Pancreas (tissue), 10 donors: ENCODE data around the gene CELA2B. TPM values are rescaled to one million over a fixed set of nuclear protein-coding genes. Genes with fewer than 3 reads are reported as not detected.

Experiments used
- ATAC-seq, 4 donors: fragments of 200-7000 bp; cut with Tn5 transposase; one replicate each; pipeline versions ENCODE4 v1.8.0 to v1.9.1; 2020; ENCODE audit warnings: mild to moderate bottlenecking in 4 of 4, moderate library complexity in 4 of 4
- DNase-seq, 6 donors: peaks; one replicate each; pipeline ENCODE4 v3.0.0-alpha.2; 2020
- FAIRE-seq: peaks from 2 replicates; lab custom pipeline; 2012; peaks lifted over from hg19 to GRCh38; lab: Jason Lieb, UNC
- H3K27ac ChIP-seq, 4 donors: fragments of 200-600 bp; sonication (generic); 1 replicate in 3 of 4; 2 replicates in 1 of 4; pipeline versions ENCODE4 v1.5.0 to v1.8.0; 2020
- H3K27me3 ChIP-seq, 4 donors: fragments of 200-600 bp; one replicate each; pipeline ENCODE4 v1.8.0; 2021
- H3K36me3 ChIP-seq, 3 donors: fragments of 200-600 bp; sonication (generic) in 1 of 3; one replicate each; pipeline versions ENCODE4 v1.5.0 to v1.8.0; 2020 to 2021
- H3K4me1 ChIP-seq, 3 donors: fragments of 200-600 bp; one replicate each; pipeline ENCODE4 v1.8.0; 2021
- H3K4me3 ChIP-seq, 4 donors: fragments of 200-600 bp; sonication (generic) in 2 of 4; one replicate each; pipeline versions ENCODE4 v1.5.0 to v1.8.0; 2020 to 2021
- H3K9me3 ChIP-seq, 4 donors: fragments of 200-600 bp; one replicate each; pipeline ENCODE4 v1.8.0; 2021
- WGBS, 2 donors: extraction: QIAGEN DNeasy Blood & Tissue Kit; methylation state at CpG; one replicate each; pipeline ENCODE4 v1.1.7; 2013; 5-methylcytosine and 5-hydroxymethylcytosine counted together
- intact Hi-C, 3 donors: fragments of 100-400 bp; cut with DNase I; formaldehyde crosslinking; loops; one replicate each; pipeline versions ENCODE4 v1.11.1 to v1.14.2; 2022
- polyA plus RNA-seq, 2 donors: library from polyadenylated mRNA; stranded (reverse); fragments of 200-250 nt; gene quantifications; one replicate each; pipeline ENCODE4 v1.2.3, GENCODE V29; 2013
- total RNA-seq, 6 donors: library from RNA; stranded (reverse); fragmentation: NEBNext Ultra II Directional in 4 of 6; extraction: Animal tissue kit (Norgen Biotek cat#: 25700) in 4 of 6; gene quantifications; one replicate each; pipeline versions ENCODE4 v1.2.1 to v1.2.4, GENCODE V29; 2021 to 2023
- TF ChIP-seq, protein P1 (sequence below), 4 donors: fragments of 200-600 bp; sonication (generic) in 3 of 4; IDR thresholded peaks; one replicate each; pipeline versions ENCODE4 v1.5.0 to v1.8.0; 2021; ENCODE audit warnings: antibody characterized with exemption in 4 of 4
- donor health status: healthy with polysubstance abuse.
- donor health status: DM: no; HTN: no; CAD: no; lungs with moderate emphysema.
- donor health status: DM: no; HTN: no; CAD: no.
- donor health status: control.
- donor health status: control.
- donor health status: Bipolar disorder and iron deficiency.
- donor health status: DM: yes; HTN: yes; CAD: no.
- donor health status: DM: no; HTN: no; CAD: no.
- donor health status: DM: no; HTN: no; CAD: no.
- donor health status: DM: yes; HTN: yes; CAD: no.

CELA2B gene
- total and polyA plus RNA-seq, 8 donors = 186 to 2,290 (median 558) TPM

DNA sequence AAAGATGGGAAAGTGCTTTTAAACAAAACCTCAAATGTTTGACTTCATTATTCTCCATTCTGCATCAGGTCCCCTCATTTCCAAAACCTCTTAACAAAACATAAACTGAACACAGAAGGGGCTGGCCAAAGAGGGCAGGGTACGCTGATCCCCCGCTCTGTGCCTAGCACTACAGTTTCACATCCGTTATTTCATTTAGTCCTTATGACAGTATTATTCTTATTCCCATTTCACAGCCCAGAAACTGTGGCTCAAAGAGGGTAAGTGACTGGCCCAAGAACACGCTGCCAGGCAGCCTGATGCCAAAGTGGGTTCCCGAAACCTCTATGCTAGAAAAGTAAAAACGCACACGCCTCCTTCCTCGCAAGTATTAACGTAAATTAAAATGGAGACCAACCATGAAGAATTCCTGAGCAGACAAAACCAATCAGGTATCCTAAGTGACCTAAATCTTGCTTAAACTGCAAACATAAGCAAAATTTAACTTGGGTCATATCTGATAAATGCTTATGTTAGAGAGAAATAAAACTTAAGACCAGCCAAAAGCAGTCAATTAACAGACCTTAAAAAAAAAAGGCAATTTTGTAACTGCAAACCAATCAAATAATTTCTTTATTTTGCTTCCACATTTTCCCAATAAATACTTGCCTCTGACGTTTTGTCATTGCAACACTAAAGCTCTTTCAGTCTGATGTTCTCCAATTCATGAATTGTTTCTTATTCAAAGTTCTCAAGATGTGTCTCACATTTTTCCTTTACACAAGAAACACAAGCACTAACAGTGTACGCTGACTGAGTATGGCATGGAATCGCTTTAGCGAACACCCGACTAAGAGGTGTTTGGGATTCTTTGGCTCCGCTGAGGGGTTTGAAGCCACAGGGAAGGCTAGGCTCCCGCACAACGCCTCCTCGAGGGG is 47.5 kb downstream of the CELA2B start:
- Histone ChIP-seq H3K27me3 (no peaks in the 10 kb centered on the region), H3K9me3 (no peaks in the 10 kb centered on the region), H3K27ac (peak overlapping the region; percentile 84 to 96 (median 93)), H3K36me3 (no peaks in the 10 kb centered on the region), H3K4me1 (peaks cover 16 to 27% (median 19%) of the 10 kb centered on the region in 3 donors), H3K4me3 (peak overlapping the region; percentile 60 to 71 (median 66))
- WGBS, 2 donors = 30 to 32% methylated on average over 18 of the region's 18 CpGs
- intact Hi-C loops = no loop called here
- TF ChIP-seq, protein P1, sequence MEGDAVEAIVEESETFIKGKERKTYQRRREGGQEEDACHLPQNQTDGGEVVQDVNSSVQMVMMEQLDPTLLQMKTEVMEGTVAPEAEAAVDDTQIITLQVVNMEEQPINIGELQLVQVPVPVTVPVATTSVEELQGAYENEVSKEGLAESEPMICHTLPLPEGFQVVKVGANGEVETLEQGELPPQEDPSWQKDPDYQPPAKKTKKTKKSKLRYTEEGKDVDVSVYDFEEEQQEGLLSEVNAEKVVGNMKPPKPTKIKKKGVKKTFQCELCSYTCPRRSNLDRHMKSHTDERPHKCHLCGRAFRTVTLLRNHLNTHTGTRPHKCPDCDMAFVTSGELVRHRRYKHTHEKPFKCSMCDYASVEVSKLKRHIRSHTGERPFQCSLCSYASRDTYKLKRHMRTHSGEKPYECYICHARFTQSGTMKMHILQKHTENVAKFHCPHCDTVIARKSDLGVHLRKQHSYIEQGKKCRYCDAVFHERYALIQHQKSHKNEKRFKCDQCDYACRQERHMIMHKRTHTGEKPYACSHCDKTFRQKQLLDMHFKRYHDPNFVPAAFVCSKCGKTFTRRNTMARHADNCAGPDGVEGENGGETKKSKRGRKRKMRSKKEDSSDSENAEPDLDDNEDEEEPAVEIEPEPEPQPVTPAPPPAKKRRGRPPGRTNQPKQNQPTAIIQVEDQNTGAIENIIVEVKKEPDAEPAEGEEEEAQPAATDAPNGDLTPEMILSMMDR (IDR thresholded peaks at IDR 0.05) = no peak
- no peak for FAIRE-seq
- peak in 1 of 6 donors; percentile 36 for DNase-seq
- no peak for ATAC-seq

DNA sequence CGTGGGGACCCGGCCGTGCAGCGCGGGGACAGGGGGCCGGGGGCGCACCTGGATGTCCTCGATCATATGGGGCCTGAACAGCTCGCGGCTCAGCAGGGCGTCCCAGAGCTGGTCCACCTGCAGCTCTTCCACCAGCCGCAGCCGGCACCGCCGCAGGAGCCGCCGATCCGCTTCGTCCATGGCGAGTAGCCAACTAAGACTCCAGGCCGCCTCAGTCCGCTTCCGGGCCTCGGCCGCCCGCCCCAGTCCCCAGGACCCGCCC is 48.0 kb downstream of the CELA2B start, which contains the start of gene CASP9:
CASP9 (minus strand) TSS at position 195 of the 262 bp plus-strand sequence; CDS start at position 180, 15 bp downstream.
- FAIRE-seq (no peak), ATAC-seq (no peak), DNase-seq (no peak)
- H3K27ac ChIP-seq = peak within 1 kb of the TSS; percentile 91 to 97 (median 96)
- peak within 1 kb of the TSS; percentile 60 to 89 (median 66) for H3K4me3 ChIP-seq
- intact Hi-C loops = no loop called here
- H3K4me1 ChIP-seq = peaks cover 19 to 28% (median 22%) of the 10 kb centered on the region in 3 donors
- H3K36me3 ChIP-seq = no peaks in the 10 kb centered on the region
- WGBS, 2 donors = 1% methylated on average over 22 to 27 of the region's 27 CpGs
- H3K9me3 ChIP-seq = no peaks in the 10 kb centered on the region
- no peaks in the 10 kb centered on the region for H3K27me3 ChIP-seq
- TF ChIP-seq, protein P1 (IDR thresholded peaks at IDR 0.05) = no peak

DNA sequence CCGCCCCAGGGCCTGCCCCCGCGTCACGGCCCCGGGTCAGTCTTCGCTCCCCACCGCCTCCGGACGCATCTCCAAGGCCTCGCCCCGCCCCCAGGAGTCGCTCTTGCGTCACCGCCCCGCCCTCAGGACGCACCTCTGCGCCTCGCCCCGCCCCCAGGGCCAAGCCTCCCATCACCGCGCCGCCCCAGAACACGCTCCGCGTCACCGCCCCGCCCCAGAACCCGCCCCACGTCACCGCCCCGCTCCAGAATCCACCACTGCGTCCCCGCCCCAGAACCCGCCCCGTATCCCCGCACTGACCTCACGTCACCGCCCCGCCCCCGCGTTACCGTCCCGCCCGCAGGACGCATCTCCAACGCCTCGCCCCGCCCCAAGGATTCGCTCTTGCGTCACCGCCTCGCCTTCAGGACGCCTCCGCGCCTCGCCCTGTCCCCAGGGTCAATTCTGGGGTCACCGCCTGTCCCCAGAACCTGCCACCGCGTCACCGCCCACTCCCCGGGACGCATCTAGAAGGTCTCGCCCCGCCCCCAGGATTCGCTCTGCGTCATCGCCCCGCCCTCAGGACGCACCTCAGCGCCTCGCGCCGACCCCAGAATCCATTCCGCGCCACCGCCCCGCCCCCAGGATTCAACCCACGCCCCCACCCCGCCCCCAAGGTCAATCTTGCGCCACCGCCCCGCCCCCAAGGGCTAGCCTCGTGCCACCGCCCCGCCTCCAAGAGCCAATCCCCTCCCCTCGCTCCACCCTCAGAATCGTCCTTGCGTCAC is 48.6 kb downstream of the CELA2B start:
- ATAC-seq (peak; percentile 65 to 74 (median 66)), FAIRE-seq (no peak)
- WGBS, 2 donors = 1 to 2% methylated on average over 40 to 87 of the region's 88 CpGs

DNA sequence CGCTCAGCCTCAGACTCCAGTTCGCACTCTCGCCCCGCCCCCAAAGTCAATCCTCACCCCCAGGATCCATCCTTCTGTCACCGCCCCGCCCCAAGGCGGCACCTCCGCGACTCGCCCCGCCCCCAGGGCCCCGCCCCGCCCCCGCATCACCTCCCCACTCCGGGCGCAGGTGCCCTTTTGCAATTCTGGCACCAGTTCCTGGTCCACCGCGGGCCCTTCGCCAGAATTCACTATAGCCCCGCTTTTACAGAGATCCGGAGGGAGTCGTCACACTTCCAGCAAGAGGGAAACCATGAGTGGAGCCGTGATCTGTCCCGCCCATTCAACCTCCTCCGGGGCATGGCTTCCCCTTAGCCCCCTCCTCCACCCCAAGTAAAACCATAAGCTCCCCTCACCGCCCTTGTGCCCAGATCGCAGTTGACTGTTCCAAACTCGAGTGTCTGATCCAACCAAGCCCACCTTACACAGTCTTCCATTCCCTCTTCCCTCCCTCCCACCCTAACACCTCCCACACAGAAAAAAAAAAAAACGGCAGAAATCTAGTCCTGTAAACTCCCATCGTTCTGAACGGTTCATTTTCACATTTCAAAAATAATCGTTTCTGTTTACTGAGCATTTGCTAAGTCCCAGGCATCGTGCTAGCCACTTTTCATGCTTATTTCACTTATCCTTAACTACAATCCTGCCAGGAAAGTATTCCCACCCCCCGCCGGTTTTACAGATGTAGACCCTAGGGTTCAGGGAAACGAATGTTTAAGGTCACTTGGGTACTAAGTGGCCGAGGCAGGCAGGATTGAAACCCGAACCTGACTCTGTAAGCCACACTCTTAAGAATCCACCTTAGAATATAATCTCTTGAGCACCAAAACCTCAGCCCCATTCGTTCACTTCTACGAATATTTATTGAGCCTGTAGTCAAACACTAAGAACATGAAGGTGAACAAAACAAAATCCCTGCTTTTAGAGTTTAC is 49.4 kb downstream of the CELA2B start:
- Histone ChIP-seq H3K27me3 (no peaks in the 10 kb centered on the region), H3K27ac (peak overlapping the region; percentile 72 to 97 (median 90)), H3K4me3 (peak overlapping the region in 3 of 4 donors; percentile 21 to 89 (median 29)), H3K4me1 (peaks cover 19 to 28% (median 22%) of the 10 kb centered on the region in 3 donors), H3K9me3 (no peaks in the 10 kb centered on the region), H3K36me3 (no peaks in the 10 kb centered on the region)
- ATAC-seq = peak in 3 of 4 donors; percentile 67 to 73 (median 72)
- no peak for FAIRE-seq
- peak in 2 of 6 donors; percentile 47 to 99 for DNase-seq
- WGBS, 2 donors = 2 to 3% methylated on average over 40 of the region's 40 CpGs
- intact Hi-C loops = no loop called here
- TF ChIP-seq, protein P1 (IDR thresholded peaks at IDR 0.05) = no peak

More for the DNA sequence above, 48.6 kb downstream of the CELA2B start:
- Histone ChIP-seq H3K9me3 (no peaks in the 10 kb centered on the region), H3K27me3 (no peaks in the 10 kb centered on the region), H3K36me3 (no peaks in the 10 kb centered on the region), H3K27ac (peak overlapping the region; percentile 91 to 97 (median 96)), H3K4me3 (peak overlapping the region; percentile 60 to 71 (median 66)), H3K4me1 (peaks cover 19 to 28% (median 22%) of the 10 kb centered on the region in 3 donors)
- peak; percentile 99 to 100 (median 100) for DNase-seq
- intact Hi-C loops = no loop called here
- TF ChIP-seq, protein P1 (IDR thresholded peaks at IDR 0.05) = no peak
